GM21526 (cell line): Measurements from ENCODE around the gene SEC23B.
"Not testable (repeated sequence)": the region's sequence is repeated elsewhere in the genome, so short reads cannot be mapped to it uniquely, and the experiment has no call there.

Experiments
- ATAC-seq: cut with Tn5 transposase; IDR thresholded peaks from one replicate; pipeline ENCODE4 v1.9.1; 2021; ENCODE audit warnings: moderate library complexity; ENCODE audit not compliant: unreplicated experiment, low FRiP score

SEC23B gene

DNA sequence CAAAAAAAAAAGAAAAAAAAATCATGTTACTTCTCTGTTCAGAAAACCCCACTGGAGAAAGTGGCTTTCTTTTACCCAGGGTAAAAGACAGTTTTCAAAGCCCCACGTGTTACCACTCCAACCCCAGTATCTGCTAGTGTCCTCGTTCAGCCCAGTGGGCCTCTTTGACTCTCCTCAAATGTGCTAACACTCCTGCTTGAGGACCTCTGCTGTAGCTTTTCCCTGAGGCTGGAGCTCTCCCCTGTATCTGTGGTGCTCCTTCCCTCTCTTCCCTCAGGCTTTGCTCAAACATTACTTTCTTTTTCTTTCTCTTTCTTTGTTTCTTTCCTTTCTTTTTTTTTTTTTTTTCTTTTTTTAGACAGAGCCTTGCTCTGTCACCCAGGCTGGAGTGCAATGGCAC is 15.3 kb downstream of the SEC23B start:
- ATAC-seq = no peak

DNA sequence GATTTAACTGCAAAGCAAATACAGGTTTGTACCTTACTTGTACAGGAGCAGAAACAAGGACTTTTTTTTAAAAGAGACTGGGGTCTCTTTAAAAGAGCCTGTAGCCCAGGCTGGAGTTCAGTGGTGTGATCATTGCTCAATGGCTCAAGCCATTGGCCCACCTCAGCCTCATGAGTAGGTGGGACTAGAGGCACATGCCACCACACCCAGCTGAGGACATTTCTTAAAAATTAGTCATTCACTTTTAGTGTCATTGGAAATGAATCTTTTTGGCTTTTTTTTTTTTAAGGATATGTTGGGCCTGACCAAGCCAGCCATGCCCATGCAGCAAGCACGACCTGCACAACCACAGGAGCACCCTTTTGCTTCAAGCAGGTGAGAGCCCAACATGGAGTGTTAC is 16.9 kb downstream of the SEC23B start:
- no peak for ATAC-seq

DNA sequence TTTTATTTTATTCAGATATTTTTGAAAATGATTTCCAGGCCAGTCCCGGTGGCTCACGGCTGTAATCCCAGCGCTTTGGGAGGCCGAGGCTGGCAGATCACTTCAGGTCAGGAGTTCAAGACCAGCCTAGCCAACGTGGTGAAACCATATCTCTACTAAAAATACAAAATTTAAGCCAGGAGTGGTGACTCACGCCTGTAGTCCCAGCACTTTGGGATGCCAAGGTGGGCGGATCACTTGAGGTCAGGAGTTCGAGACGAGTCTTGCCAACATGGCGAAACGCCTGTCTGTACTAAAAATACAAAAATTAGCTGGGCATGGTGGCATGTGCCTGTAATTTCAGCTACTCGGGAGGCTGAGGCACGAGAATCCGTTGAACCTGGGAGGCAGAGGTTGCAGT is 19.0 kb downstream of the SEC23B start:
- ATAC-seq = not testable (repeated sequence)

- ATAC-seq = no peak
Measured at GRCh38 chr20:18527339-18527738, 19.6 kb downstream of the SEC23B start.

DNA sequence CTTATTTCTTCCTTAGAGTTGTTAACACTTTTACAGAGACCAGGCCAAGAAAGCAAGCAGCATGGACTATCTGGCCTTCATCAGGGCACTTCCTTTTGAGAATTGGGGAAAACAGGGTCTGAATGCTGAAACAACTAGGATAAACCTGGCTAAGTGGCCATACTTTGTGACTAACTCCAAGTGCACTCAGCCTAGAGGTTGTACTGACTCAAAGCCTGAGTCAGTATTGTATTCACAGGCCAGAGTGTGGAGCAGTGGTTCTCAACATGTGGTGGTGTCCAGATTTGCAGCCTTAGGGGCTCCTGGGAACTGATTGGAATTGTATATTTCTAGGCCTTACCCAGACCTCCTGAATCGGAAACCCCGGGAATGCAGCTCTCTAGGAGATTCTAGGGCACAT is 20.1 kb downstream of the SEC23B start:
- no peak for ATAC-seq

- ATAC-seq = no peak
Measured at GRCh38 chr20:18529041-18529440, 21.3 kb downstream of the SEC23B start.

GRCh38 chr20:18532626-18533025 is 24.9 kb downstream of the SEC23B start:
- ATAC-seq = no peak

DNA sequence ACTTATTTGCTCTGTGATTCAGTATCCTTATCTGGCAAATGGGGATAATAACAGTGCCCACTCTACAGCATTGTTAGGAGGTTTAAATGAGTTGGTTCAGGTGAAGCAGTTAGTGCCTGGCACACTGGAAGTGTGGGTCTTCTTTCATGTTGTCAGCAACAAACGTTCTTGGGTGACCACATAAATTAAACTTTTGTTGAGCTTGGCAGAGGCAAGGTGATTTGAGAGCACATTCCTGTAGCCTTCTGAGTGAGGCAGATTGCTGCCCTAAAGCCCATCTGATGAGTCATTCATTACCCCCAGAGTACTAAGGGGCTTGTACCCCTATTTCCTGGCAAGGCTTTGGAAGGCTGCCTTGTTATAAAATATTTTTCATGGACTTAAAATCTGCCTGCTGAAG is 25.8 kb downstream of the SEC23B start:
- ATAC-seq = no peak

GRCh38 chr20:18533978-18534644 is 26.4 kb downstream of the SEC23B start:
- ATAC-seq = no peak

GRCh38 chr20:18537651-18538050 is 29.9 kb downstream of the SEC23B start:
- no peak for ATAC-seq

- ATAC-seq = no peak
Measured at GRCh38 chr20:18541741-18542140, 34.0 kb downstream of the SEC23B start.

DNA sequence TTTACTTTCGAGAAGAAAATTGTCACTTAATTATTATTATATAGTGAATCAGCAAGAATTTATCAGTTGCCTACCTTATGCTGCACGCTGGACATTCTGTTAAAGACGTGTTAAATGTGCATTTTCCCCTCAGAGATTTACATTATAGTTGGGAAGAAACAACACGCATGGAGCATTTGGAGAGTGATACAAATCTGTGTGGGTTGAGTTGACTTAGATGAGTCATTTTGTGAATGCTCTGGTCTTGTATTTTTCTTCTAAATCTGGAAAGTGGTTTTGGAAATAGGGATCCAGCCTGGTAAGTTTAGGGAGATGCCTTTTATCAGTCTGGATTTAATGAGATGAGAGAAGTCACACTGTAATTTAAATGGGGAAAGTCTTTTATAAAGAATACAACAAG is 35.5 kb downstream of the SEC23B start:
- no peak for ATAC-seq

DNA sequence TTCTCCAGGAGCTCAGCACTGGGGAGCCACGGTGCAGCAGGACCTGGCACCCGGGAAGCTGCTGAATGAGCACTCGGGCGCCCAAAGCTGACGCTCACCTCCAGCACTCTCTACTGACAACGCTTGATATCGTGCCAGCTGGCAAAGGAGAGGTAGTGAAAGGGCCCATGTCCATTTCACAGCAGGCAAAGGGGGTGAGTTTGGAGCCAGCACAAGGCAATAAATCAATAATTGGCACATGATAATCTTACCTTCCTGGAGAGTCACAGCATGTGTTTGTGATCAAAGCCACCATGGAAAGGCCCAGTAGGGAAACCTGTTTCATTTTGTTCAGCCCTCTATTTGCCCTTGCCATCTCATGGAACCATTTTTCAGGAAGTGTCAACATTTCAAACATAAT is 36.2 kb downstream of the SEC23B start:
- ATAC-seq = no peak

DNA sequence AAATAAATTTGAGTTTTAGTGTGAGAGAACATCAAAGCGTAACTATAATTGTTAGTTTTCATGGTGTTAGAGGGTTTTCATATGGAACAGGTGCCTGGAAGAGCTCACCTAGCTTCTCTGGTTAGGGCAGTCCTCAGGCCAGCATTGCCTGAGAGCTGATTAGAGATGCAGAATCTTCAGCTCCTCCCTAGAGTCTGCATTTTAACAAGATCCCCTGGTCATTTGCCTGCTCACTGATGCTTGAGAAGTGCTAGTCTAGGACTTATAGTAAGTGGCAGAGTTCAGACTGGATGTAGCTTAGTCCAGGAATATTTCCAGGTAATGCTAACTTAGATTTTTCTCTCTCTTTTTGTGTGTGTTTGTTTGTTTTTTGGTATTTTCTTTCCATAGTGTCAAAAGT is 37.8 kb downstream of the SEC23B start:
- no peak for ATAC-seq

DNA sequence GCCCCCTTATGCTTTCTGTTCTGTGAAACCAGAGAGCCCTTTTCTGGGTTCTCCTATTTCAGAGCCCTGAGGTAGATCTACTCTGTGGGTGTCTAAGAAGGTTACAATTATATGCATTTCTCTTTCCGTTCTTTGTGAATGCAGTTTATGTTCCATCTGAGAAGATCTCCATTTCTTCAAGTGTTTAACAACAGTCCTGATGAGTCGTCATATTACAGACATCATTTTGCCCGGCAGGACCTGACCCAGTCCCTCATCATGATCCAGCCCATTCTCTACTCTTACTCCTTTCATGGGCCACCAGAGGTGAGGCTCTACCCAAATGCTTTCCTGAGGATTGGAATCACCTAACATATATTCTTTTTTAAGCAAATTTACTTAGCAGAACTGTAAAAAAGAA is 40.7 kb downstream of the SEC23B start:
- no peak for ATAC-seq

GRCh38 chr20:18553746-18554145 is 46.0 kb downstream of the SEC23B start:
- no peak for ATAC-seq

DNA sequence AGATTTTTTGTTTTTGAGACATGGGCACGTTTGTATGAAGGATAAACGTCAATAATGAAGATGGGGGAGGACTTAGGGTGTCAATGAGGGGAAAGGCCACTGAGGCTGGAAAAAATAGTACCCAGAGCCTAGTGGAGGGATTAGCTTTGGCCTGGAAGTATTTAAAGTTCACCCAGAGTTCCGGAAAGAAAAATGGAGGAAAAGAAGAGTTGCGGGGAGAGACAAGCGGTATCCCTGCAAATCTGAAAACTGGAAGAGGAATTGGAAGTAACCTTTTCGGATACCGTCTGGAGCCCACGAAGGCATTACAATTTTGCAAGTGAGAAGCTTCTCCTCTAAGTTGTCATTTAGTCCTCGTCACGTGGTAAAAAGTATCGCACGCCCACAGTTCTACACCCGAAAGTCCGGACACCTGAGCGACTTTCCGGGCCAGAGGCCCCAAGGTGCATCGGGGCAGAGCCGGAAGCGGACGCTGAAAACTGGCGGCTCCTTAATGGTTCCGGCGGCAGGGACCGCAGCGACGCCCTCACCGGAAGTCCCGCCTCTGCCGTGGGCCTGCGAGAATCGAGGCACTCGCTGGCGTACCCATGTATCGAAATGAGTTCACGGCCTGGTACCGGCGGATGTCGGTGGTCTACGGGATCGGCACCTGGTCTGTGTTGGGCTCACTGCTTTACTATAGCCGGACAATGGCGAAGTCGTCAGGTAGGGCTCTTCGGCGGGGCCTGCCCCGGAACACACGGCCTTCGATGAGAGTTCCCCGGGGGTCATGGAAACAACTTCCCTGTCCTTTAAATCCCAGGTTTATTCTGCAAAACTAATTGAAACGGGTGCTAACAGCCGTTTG is 59.4 kb downstream of the SEC23B start, which contains the start of gene SMIM26:
SMIM26 (plus strand) TSS at position 541 of the 847 bp plus-strand sequence; CDS start at position 588, 47 bp downstream.
- ATAC-seq = peak; percentile 94

DNA sequence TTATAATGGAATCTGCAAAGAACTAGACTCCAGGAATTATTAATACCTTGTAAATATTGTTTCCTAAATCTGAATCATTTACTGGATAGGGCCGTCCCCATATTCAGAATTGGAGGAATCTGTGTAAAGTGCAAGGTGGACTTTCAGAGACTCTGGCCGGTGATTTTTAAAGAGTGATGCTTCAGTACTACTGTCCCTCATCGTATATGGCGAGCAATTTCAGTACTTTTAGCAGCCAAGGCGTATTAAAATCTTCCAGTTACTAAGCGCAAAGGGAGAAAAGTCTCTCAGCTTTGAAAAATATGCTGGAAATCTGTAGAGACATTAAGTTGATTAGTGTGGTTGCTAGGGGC is 60.0 kb downstream of the SEC23B start:
- ATAC-seq = no peak

- no peak for ATAC-seq
Measured at GRCh38 chr20:18571009-18571408, 63.3 kb downstream of the SEC23B start.

DNA sequence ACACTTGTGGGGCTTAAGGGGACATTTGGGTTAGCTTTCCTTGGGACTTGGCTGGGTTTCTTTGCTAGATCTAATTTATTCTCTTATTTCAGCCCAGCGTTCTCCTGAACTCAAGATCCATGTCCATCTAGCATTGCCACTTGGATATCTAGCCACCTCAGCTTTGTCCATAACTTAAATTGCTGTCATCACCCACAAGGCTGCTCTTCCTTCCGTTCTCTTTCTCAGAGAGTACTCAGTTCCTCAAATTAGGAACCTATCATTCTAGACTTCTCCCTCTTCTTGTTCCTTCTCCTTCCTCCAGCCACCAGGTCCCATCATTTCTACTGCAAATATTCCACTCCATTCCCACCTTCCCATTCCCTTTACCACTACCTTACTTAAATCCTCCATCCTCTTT is 63.8 kb downstream of the SEC23B start:
- ATAC-seq = no peak

- ATAC-seq = no peak
Measured at GRCh38 chr20:18577942-18578341, 70.2 kb downstream of the SEC23B start.

- no peak for ATAC-seq
Measured at GRCh38 chr20:18578581-18578980, 70.8 kb downstream of the SEC23B start.
